Measurements from ENCODE around the gene MYO15A.
"Not testable (repeated sequence)": the region's sequence is repeated elsewhere in the genome, so short reads cannot be mapped to it uniquely, and the experiment has no call there.

MYO15A gene

GRCh38 chr17:18213666-18214270, 105.2 kb downstream of the MYO15A start:
- no peak for DNase-seq (ENCODE audit: low read depth in 3 of 3)

- DNase-seq (ENCODE audit: low read depth in 3 of 3), result not testable (repeated sequence)
Measured at GRCh38 chr17:18216906-18217305, 108.3 kb downstream of the MYO15A start.

- DNase-seq (ENCODE audit: low read depth in 3 of 3), result peak; percentile 55 to 64 (median 57)
Measured at GRCh38 chr17:18217412-18218015, 109.0 kb downstream of the MYO15A start.

GRCh38 chr17:18218756-18219415, 110.3 kb downstream of the MYO15A start:
- DNase-seq (ENCODE audit: low read depth in 3 of 3), result no peak

GRCh38 chr17:18224053-18224386, 115.5 kb downstream of the MYO15A start:
- DNase-seq (ENCODE audit: low read depth in 3 of 3), result no peak

GRCh38 chr17:18224387-18225120, 116.0 kb downstream of the MYO15A start:
- DNase-seq (ENCODE audit: low read depth in 3 of 3), result no peak

- peak; percentile 92 to 97 (median 95) for DNase-seq (ENCODE audit: low read depth in 3 of 3)
Measured at GRCh38 chr17:18225121-18225641, 116.6 kb downstream of the MYO15A start, which contains the start of gene LLGL1. LLGL1 (plus strand) TSS chr17:18225635; CDS start chr17:18225683, 48 bp downstream.

GRCh38 chr17:18225642-18226283, 117.2 kb downstream of the MYO15A start:
- DNase-seq (ENCODE audit: low read depth in 3 of 3), result no peak

GRCh38 chr17:18226284-18226945, 117.9 kb downstream of the MYO15A start:
- no peak for DNase-seq (ENCODE audit: low read depth in 3 of 3)

GRCh38 chr17:18227635-18228034, 119.1 kb downstream of the MYO15A start:
- no peak for DNase-seq (ENCODE audit: low read depth in 3 of 3)

GRCh38 chr17:18228176-18228682, 119.7 kb downstream of the MYO15A start:
- DNase-seq (ENCODE audit: low read depth in 3 of 3), result no peak

GRCh38 chr17:18229254-18229653, 120.7 kb downstream of the MYO15A start:
- DNase-seq (ENCODE audit: low read depth in 3 of 3), result no peak
